ENCODE results near the gene DDX52.
"Not testable (repeated sequence)": the region's sequence is repeated elsewhere in the genome, so short reads cannot be mapped to it uniquely, and the experiment has no call there.

DDX52 gene, protein sequence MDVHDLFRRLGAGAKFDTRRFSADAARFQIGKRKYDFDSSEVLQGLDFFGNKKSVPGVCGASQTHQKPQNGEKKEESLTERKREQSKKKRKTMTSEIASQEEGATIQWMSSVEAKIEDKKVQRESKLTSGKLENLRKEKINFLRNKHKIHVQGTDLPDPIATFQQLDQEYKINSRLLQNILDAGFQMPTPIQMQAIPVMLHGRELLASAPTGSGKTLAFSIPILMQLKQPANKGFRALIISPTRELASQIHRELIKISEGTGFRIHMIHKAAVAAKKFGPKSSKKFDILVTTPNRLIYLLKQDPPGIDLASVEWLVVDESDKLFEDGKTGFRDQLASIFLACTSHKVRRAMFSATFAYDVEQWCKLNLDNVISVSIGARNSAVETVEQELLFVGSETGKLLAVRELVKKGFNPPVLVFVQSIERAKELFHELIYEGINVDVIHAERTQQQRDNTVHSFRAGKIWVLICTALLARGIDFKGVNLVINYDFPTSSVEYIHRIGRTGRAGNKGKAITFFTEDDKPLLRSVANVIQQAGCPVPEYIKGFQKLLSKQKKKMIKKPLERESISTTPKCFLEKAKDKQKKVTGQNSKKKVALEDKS

DNA sequence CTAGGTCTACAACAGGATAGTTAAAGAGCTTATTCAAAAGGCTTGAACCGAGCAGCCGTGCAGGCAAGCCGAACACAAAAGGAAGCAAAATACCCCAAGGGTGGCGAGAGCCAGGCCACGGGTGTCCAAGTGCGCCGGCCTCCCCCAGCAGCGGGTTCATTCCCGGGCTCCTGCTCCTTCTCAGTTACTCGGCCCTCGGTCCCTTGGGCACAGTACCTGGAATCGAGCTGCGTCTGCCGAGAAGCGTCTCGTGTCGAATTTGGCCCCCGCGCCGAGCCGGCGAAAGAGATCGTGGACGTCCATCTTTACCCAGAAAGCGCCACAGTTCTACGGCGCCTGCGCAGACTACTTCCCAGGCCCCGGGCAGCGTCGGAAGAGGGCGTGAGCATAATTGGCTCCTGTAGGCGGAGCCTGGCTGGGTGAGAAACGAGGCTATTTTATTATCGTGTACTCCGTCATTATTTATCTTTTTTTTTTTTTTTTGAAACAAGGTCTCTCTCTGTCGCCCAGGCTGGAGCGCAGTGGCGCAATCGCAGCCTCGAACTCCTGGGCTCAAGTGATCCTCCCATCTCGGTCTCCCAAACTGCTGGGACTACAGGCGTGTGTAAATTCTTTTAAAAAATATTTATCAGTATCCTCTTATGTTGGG is at the start of gene DDX52:
Gene DDX52, minus strand, starts transcription at position 329 of the 649 bp plus-strand sequence. Its CDS starts 26 bp downstream, at position 303.
- DNase-seq (ENCODE audit: extremely low read depth, low read depth), result peak; percentile 79
- TF ChIP-seq, protein P1, sequence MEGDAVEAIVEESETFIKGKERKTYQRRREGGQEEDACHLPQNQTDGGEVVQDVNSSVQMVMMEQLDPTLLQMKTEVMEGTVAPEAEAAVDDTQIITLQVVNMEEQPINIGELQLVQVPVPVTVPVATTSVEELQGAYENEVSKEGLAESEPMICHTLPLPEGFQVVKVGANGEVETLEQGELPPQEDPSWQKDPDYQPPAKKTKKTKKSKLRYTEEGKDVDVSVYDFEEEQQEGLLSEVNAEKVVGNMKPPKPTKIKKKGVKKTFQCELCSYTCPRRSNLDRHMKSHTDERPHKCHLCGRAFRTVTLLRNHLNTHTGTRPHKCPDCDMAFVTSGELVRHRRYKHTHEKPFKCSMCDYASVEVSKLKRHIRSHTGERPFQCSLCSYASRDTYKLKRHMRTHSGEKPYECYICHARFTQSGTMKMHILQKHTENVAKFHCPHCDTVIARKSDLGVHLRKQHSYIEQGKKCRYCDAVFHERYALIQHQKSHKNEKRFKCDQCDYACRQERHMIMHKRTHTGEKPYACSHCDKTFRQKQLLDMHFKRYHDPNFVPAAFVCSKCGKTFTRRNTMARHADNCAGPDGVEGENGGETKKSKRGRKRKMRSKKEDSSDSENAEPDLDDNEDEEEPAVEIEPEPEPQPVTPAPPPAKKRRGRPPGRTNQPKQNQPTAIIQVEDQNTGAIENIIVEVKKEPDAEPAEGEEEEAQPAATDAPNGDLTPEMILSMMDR (IDR thresholded peaks at IDR 0.05; ENCODE audit: low read depth, low read length, missing control alignments), result no peak
- peak within 1 kb of the TSS; percentile 93 for H3K4me3 ChIP-seq (replicated peaks; ENCODE audit: low read depth, low read length)

DNA sequence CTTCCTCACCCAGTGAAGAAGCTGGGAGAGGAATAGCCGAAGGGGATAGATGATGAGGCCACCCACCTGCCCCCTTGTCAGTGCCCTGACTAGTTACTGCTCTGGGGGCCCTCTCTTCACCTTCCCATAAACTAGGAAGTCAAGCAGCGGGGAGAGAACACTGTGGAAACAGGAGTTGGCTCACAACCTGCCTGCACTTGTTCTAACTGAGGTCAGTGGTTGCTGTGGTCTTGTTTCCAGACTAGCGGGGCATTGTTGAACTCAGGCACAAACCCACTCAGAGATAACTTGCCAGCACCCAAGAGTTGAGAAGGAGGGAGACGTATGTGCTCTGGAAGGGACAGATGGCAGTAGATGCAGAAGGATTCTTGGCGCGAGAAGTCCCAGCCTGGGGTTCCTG is 48.6 kb upstream of the DDX52 start:
- no peak overlapping the region for H3K4me3 ChIP-seq (replicated peaks; ENCODE audit: low read depth, low read length)
- TF ChIP-seq, protein P1 (IDR thresholded peaks at IDR 0.05; ENCODE audit: low read depth, low read length, missing control alignments), result no peak
- no peak for DNase-seq (ENCODE audit: extremely low read depth, low read depth)

GRCh38 chr17:37689317-37689716 is 46.1 kb upstream of the DDX52 start:
- DNase-seq (ENCODE audit: extremely low read depth, low read depth), result no peak
- TF ChIP-seq, protein P1 (IDR thresholded peaks at IDR 0.05; ENCODE audit: low read depth, low read length, missing control alignments), result no peak
- no peak overlapping the region for H3K4me3 ChIP-seq (replicated peaks; ENCODE audit: low read depth, low read length)

- TF ChIP-seq, protein P1 (IDR thresholded peaks at IDR 0.05; ENCODE audit: low read depth, low read length, missing control alignments), result no peak
- DNase-seq (ENCODE audit: extremely low read depth, low read depth), result no peak
- no peak overlapping the region for H3K4me3 ChIP-seq (replicated peaks; ENCODE audit: low read depth, low read length)
Observed at GRCh38 chr17:37683454-37683984, 40.3 kb upstream of the DDX52 start.

DNA sequence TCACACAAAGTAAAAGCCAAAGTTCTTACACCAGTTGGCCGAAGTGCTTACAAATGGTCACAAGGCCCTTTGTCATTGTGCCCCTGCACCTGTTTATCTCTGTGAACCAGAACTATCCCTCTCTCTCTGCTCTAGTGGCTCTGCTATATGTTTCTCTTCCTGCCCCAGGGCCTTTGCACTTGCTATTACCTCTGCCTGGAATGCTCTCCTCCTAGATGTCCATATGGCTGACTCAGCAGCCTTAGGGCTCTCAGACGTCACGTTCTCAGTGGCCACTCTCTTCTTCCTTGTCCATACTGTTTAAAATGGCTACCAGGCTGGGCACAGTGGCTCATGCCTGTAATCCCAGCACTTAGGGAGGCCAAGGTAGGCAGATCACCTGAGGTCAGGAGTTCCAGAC is 38.8 kb upstream of the DDX52 start:
- DNase-seq (ENCODE audit: extremely low read depth, low read depth), result no peak

DNA sequence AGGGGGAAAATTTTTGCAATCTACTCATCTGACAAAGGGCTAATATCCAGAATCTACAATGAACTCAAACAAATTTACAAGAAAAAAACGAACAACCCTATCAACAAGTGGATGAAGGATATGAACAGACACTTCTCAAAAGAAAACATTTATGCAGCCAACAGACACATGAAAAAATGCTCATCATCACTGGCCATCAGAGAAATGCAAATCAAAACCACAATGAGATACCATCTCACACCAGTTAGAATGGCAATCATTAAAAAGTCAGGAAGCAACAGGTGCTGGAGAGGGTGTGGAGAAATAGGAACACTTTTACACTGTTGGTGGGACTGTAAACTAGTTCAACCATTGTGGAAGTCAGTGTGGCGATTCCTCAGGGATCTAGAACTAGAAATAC is 36.7 kb upstream of the DDX52 start:
- DNase-seq (ENCODE audit: extremely low read depth, low read depth); H3K4me3 ChIP-seq (replicated peaks; ENCODE audit: low read depth, low read length): not testable (repeated sequence)

More for the DNA sequence above, 38.8 kb upstream of the DDX52 start:
- TF ChIP-seq, protein P1 (IDR thresholded peaks at IDR 0.05; ENCODE audit: low read depth, low read length, missing control alignments), result no peak
- H3K4me3 ChIP-seq (replicated peaks; ENCODE audit: low read depth, low read length), result no peak overlapping the region

GRCh38 chr17:37678036-37678435 is 34.8 kb upstream of the DDX52 start:
- DNase-seq (ENCODE audit: extremely low read depth, low read depth), result no peak
- TF ChIP-seq, protein P1 (IDR thresholded peaks at IDR 0.05; ENCODE audit: low read depth, low read length, missing control alignments), result no peak
- H3K4me3 ChIP-seq (replicated peaks; ENCODE audit: low read depth, low read length), result no peak overlapping the region
